Smooth muscle cell (in vitro differentiated cells): ENCODE results near the gene LENEP. TPM values are rescaled to one million over a fixed set of nuclear protein-coding genes. Genes with fewer than 3 reads are reported as not detected.
A peak's percentile ranks its signal among the peaks of the same experiment; 100 is the strongest.
"Not testable (repeated sequence)": the region's sequence is repeated elsewhere in the genome, so short reads cannot be mapped to it uniquely, and the experiment has no call there.

ENCODE experiments used
- DNase-seq: peaks from one replicate; lab custom pipeline; 2025; ENCODE audit not compliant: unreplicated experiment; lab: John Stamatoyannopoulos, UW
- H2AFZ ChIP-seq: fragments of 200-600 bp; sonication (generic); 2 replicates; pipeline ENCODE4 v1.6.0; 2016; ENCODE audit warnings: antibody characterized with exemption, low read depth, mild to moderate bottlenecking
- H3F3A ChIP-seq: fragments of 200-600 bp; sonication (generic); 2 replicates; pipeline ENCODE4 v1.6.0; 2017; ENCODE audit warnings: antibody characterized with exemption, low read depth
- H3K27ac ChIP-seq: fragments of 200-600 bp; sonication (generic); 2 replicates; pipeline ENCODE4 v1.5.1; 2016; ENCODE audit warnings: low read depth, mild to moderate bottlenecking
- H3K27me3 ChIP-seq: fragments of 200-600 bp; sonication (generic); 2 replicates; pipeline ENCODE4 v1.6.1; 2016; ENCODE audit warnings: low read depth, mild to moderate bottlenecking
- H3K36me3 ChIP-seq: fragments of 200-600 bp; sonication (generic); 2 replicates; pipeline ENCODE4 v1.5.1; 2016; ENCODE audit warnings: low read depth
- H3K4me1 ChIP-seq: fragments of 200-600 bp; sonication (generic); 2 replicates; pipeline ENCODE4 v1.5.1; 2016; ENCODE audit warnings: low read depth
- H3K4me2 ChIP-seq: fragments of 200-600 bp; sonication (generic); 2 replicates; pipeline ENCODE4 v1.6.0; 2016; ENCODE audit warnings: mild to moderate bottlenecking
- H3K4me3 ChIP-seq: fragments of 200-600 bp; sonication (generic); 2 replicates; pipeline ENCODE4 v1.5.1; 2016; ENCODE audit warnings: mild to moderate bottlenecking
- H3K79me2 ChIP-seq: fragments of 200-600 bp; sonication (generic); 2 replicates; pipeline ENCODE4 v1.6.0; 2016; ENCODE audit warnings: low read depth, mild to moderate bottlenecking
- H3K9ac ChIP-seq: fragments of 200-600 bp; sonication (generic); 2 replicates; pipeline ENCODE4 v1.6.0; 2016; ENCODE audit warnings: low read depth
- H3K9me3 ChIP-seq: fragments of 200-600 bp; sonication (generic); replicated peaks from 2 replicates; pipeline ENCODE4 v1.5.1; 2016; ENCODE audit warnings: low read depth
- H4K20me1 ChIP-seq: fragments of 200-600 bp; sonication (generic); 2 replicates; pipeline ENCODE4 v1.6.0; 2016; ENCODE audit warnings: low read depth
- CTCF ChIP-seq: fragments of 200-600 bp; sonication (generic); IDR thresholded peaks from 2 replicates; pipeline ENCODE4 v1.5.1; 2017; ENCODE audit warnings: borderline replicate concordance, mild to moderate bottlenecking, antibody characterized with exemption; ENCODE audit not compliant: insufficient read depth, poor library complexity, severe bottlenecking
- WGBS: methylation state at CpG from one replicate; pipeline ENCODE4 v1.1.7; 2016; ENCODE audit warnings: low lambda C conversion rate; 5-methylcytosine and 5-hydroxymethylcytosine counted together
- polyA plus RNA-seq: library from polyadenylated mRNA; unstranded; fragments of >200 nt; fragmentation: Nextera tagmentation; extraction: Ambion mirVana; gene quantifications from 2 replicates; pipeline ENCODE4 v1.2.1, GENCODE V29; 2016
- total RNA-seq: library from RNA; depleted of rRNA; stranded (reverse); fragments of >200 nt; gene quantifications from 2 replicates; pipeline ENCODE4 v1.2.3, GENCODE V29; 2014

LENEP gene
- total and polyA plus RNA-seq, 2 experiments from 2014 or later: not detected

DNA sequence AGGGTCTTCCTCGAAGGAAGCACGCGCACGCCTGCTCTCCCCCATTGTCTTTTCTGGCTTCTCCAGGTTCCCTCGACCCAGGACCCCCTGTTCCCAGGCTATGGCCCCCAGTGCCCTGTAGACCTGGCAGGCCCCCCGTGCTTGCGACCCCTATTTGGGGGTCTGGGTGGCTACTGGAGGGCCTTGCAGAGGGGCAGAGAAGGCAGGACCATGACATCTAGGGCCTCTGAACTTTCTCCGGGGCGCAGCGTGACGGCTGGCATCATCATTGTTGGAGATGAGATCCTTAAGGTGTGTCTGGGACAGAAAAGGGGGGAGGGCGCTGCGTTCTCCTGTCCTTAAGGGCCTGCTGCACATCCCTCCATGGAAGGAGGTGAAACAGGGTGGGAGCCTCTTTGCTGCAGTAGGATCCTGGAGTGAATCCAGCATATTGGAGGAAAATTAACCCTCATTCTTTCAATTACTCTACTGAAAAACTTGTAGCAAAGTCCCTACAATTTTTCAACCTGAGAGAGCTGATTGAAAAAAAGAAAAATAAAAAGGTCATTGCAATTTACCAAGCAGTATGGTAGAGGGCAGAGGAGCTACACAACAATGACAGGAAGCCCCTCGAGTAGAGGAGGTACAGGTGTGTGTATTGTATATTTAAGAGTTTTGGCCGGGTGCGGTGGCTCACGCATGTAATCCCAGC lies 9.5 kb upstream of the LENEP start:
- peak overlapping the region; percentile 12 for H3K27ac ChIP-seq
- H3K27me3 ChIP-seq: no peaks in the 10 kb centered on the region
- H3K36me3 ChIP-seq: no peaks in the 10 kb centered on the region
- no peaks in the 10 kb centered on the region for H3K9me3 ChIP-seq
- peak overlapping the region; percentile 100 for H3K4me2 ChIP-seq
- peaks cover 33% of the 10 kb centered on the region for H3K79me2 ChIP-seq
- no peaks in the 10 kb centered on the region for H3F3A ChIP-seq
- H2AFZ ChIP-seq: peak overlapping the region; percentile 78
- no peaks in the 10 kb centered on the region for H4K20me1 ChIP-seq
- peaks cover 9% of the 10 kb centered on the region for H3K4me1 ChIP-seq
- H3K9ac ChIP-seq: peak overlapping the region; percentile 82
- no peak for DNase-seq
- peak overlapping the region; percentile 74 for H3K4me3 ChIP-seq
- TF ChIP-seq CTCF: no peak
- 27% methylated on average over 17 of the region's 17 CpGs for WGBS

GRCh38 chr1:154986736-154987135 lies 6.7 kb upstream of the LENEP start:
- H3K9me3 ChIP-seq, H3K27me3 ChIP-seq, H3F3A ChIP-seq, H3K4me3 ChIP-seq, H3K9ac ChIP-seq, H2AFZ ChIP-seq, DNase-seq, H3K36me3 ChIP-seq, H3K4me1 ChIP-seq, H3K4me2 ChIP-seq, H3K27ac ChIP-seq, H4K20me1 ChIP-seq: not testable (repeated sequence)
- H3K79me2 ChIP-seq: peaks cover 32% of the 10 kb centered on the region
- 97% methylated on average over 4 of the region's 4 CpGs for WGBS

GRCh38 chr1:154987326-154987725 lies 6.1 kb upstream of the LENEP start:
- TF ChIP-seq CTCF: no peak
- H3K4me1 ChIP-seq: peaks cover 9% of the 10 kb centered on the region
- no peaks in the 10 kb centered on the region for H4K20me1 ChIP-seq
- no peak overlapping the region for H3K9ac ChIP-seq
- no peak overlapping the region for H3K4me2 ChIP-seq
- H3K27me3 ChIP-seq: no peaks in the 10 kb centered on the region
- no peak overlapping the region for H2AFZ ChIP-seq
- no peaks in the 10 kb centered on the region for H3F3A ChIP-seq
- H3K4me3 ChIP-seq: no peak overlapping the region
- peaks cover 32% of the 10 kb centered on the region for H3K79me2 ChIP-seq
- no peaks in the 10 kb centered on the region for H3K9me3 ChIP-seq
- DNase-seq: no peak
- WGBS: 93% methylated on average over 6 of the region's 6 CpGs
- H3K27ac ChIP-seq: no peak overlapping the region
- no peaks in the 10 kb centered on the region for H3K36me3 ChIP-seq

DNA sequence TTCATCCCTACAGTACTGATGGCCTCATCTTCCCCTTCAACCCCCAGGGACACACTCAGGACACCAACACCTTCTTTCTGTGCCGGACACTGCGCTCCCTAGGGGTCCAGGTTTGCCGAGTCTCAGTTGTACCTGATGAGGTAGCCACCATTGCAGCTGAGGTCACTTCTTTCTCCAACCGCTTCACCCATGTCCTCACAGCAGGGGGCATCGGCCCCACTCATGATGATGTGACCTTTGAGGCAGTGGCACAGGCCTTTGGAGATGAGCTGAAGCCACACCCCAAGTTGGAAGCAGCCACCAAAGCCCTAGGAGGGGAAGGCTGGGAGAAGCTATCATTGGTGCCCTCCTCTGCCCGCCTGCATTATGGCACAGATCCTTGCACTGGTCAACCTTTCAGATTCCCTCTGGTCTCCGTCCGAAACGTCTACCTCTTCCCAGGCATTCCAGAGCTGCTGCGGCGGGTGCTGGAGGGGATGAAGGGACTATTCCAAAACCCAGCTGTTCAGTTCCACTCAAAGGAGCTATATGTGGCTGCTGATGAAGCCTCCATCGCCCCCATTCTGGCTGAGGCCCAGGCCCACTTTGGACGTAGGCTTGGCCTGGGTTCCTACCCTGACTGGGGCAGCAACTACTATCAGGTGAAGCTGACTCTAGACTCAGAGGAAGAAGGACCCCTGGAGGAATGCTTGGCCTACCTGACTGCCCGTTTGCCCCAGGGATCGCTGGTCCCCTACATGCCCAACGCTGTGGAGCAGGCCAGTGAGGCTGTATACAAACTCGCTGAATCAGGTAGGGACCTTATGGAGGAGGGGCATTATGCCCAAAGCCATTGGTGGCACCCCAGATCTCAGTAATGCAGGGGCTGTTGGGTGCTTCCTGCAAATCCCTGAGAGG lies 5.1 kb upstream of the LENEP start:
- TF ChIP-seq CTCF: no peak
- H3K79me2 ChIP-seq: peaks cover 31% of the 10 kb centered on the region
- 97% methylated on average over 17 of the region's 17 CpGs for whole genome bisulfite sequencing

More for the DNA sequence above, 5.1 kb upstream of the LENEP start:
- no peak for DNase-seq
- Histone ChIP-seq H3K27ac (no peak overlapping the region), H3F3A (no peaks in the 10 kb centered on the region), H3K4me1 (peaks cover 4% of the 10 kb centered on the region), H3K4me2 (no peak overlapping the region), H2AFZ (no peak overlapping the region), H3K36me3 (no peaks in the 10 kb centered on the region), H3K4me3 (no peak overlapping the region), H4K20me1 (no peaks in the 10 kb centered on the region), H3K9me3 (no peaks in the 10 kb centered on the region), H3K9ac (no peak overlapping the region), H3K27me3 (no peaks in the 10 kb centered on the region)
